ENCODE measurements around the gene ISG15. TPM values are rescaled to one million over a fixed set of nuclear protein-coding genes. Genes with fewer than 3 reads are reported as not detected.
A peak's percentile ranks its signal among the peaks of the same experiment; 100 is the strongest.

Gene ISG15
- polyA plus RNA-seq (2012; ENCODE audit: missing spikeins), result 54.6 TPM

- DNase-seq (ENCODE audit: insufficient read length), result peak; percentile 72
- TF ChIP-seq POLR2A (IDR thresholded peaks at IDR 0.05; ENCODE audit: low read depth, low read length), result peak; percentile 81; the same call in 1 of the 2 replicates
- peak; percentile 68; the same call in 1 of the 2 replicates for TF ChIP-seq POLR2AphosphoS5 (IDR thresholded peaks at IDR 0.05; ENCODE audit: low read depth, low read length)
- TF ChIP-seq TAF1 (IDR thresholded peaks at IDR 0.05; ENCODE audit: borderline replicate concordance, low read depth, low read length), result no peak
- peak; percentile 98 for FAIRE-seq
Observed at GRCh38 chr1:1013105-1013921, at the start of gene ISG15. Gene ISG15, plus strand, starts transcription at chr1:1013497. Its CDS starts 77 bp downstream, at chr1:1013574.

- FAIRE-seq (no peak), DNase-seq (ENCODE audit: insufficient read length) (no peak)
- TF ChIP-seq POLR2A (IDR thresholded peaks at IDR 0.05; ENCODE audit: low read depth, low read length), result no peak
- no peak for TF ChIP-seq POLR2AphosphoS5 (IDR thresholded peaks at IDR 0.05; ENCODE audit: low read depth, low read length)
- no peak for TF ChIP-seq TAF1 (IDR thresholded peaks at IDR 0.05; ENCODE audit: borderline replicate concordance, low read depth, low read length)
Observed at GRCh38 chr1:963746-964525, 49.4 kb upstream of the ISG15 start.

- DNase-seq (ENCODE audit: insufficient read length) (no peak), FAIRE-seq (no peak)
- TF ChIP-seq POLR2AphosphoS5 (IDR thresholded peaks at IDR 0.05; ENCODE audit: low read depth, low read length), result no peak
- TF ChIP-seq POLR2A (IDR thresholded peaks at IDR 0.05; ENCODE audit: low read depth, low read length), result no peak
- no peak for TF ChIP-seq TAF1 (IDR thresholded peaks at IDR 0.05; ENCODE audit: borderline replicate concordance, low read depth, low read length)
Observed at GRCh38 chr1:964691-965525, 48.4 kb upstream of the ISG15 start.

GRCh38 chr1:965526-966134, 47.7 kb upstream of the ISG15 start:
- FAIRE-seq, result no peak
- no peak for DNase-seq (ENCODE audit: insufficient read length)
- no peak for TF ChIP-seq POLR2AphosphoS5 (IDR thresholded peaks at IDR 0.05; ENCODE audit: low read depth, low read length)
- no peak for TF ChIP-seq TAF1 (IDR thresholded peaks at IDR 0.05; ENCODE audit: borderline replicate concordance, low read depth, low read length)
- no peak for TF ChIP-seq POLR2A (IDR thresholded peaks at IDR 0.05; ENCODE audit: low read depth, low read length)

- no peak for DNase-seq (ENCODE audit: insufficient read length)
- peak; percentile 40 for FAIRE-seq
- TF ChIP-seq TAF1 (IDR thresholded peaks at IDR 0.05; ENCODE audit: borderline replicate concordance, low read depth, low read length) (no peak), POLR2AphosphoS5 (IDR thresholded peaks at IDR 0.05; ENCODE audit: low read depth, low read length) (no peak), POLR2A (IDR thresholded peaks at IDR 0.05; ENCODE audit: low read depth, low read length) (no peak)
Observed at GRCh38 chr1:966135-966703, 47.1 kb upstream of the ISG15 start, which contains the start of gene PLEKHN1. Gene PLEKHN1, plus strand, starts transcription at chr1:966482. Its CDS starts 50 bp downstream, at chr1:966532.

- DNase-seq (ENCODE audit: insufficient read length) (peak; percentile 97), FAIRE-seq (peak; percentile 89)
- no peak for TF ChIP-seq POLR2A (IDR thresholded peaks at IDR 0.05; ENCODE audit: low read depth, low read length)
- TF ChIP-seq TAF1 (IDR thresholded peaks at IDR 0.05; ENCODE audit: borderline replicate concordance, low read depth, low read length), result no peak
- no peak for TF ChIP-seq POLR2AphosphoS5 (IDR thresholded peaks at IDR 0.05; ENCODE audit: low read depth, low read length)
Observed at GRCh38 chr1:966704-967300, 46.5 kb upstream of the ISG15 start.

GRCh38 chr1:967466-968343, 45.6 kb upstream of the ISG15 start:
- no peak for FAIRE-seq
- no peak for TF ChIP-seq POLR2A (IDR thresholded peaks at IDR 0.05; ENCODE audit: low read depth, low read length)
- TF ChIP-seq TAF1 (IDR thresholded peaks at IDR 0.05; ENCODE audit: borderline replicate concordance, low read depth, low read length), result no peak
- no peak for TF ChIP-seq POLR2AphosphoS5 (IDR thresholded peaks at IDR 0.05; ENCODE audit: low read depth, low read length)
- DNase-seq (ENCODE audit: insufficient read length), result no peak

GRCh38 chr1:969260-969855, 43.9 kb upstream of the ISG15 start:
- TF ChIP-seq POLR2A (IDR thresholded peaks at IDR 0.05; ENCODE audit: low read depth, low read length), result no peak
- TF ChIP-seq POLR2AphosphoS5 (IDR thresholded peaks at IDR 0.05; ENCODE audit: low read depth, low read length), result no peak
- TF ChIP-seq TAF1 (IDR thresholded peaks at IDR 0.05; ENCODE audit: borderline replicate concordance, low read depth, low read length), result no peak
- peak; percentile 51 for FAIRE-seq
- no peak for DNase-seq (ENCODE audit: insufficient read length)
